Gastrocnemius medialis (tissue), 4 donors: ENCODE measurements around the gene ZBTB20. TPM values are rescaled to one million over a fixed set of nuclear protein-coding genes. Genes with fewer than 3 reads are reported as not detected.

ENCODE experiments used
- ATAC-seq, 2 donors: fragments of 150-250 bp; one replicate each; pipeline ENCODE4 v1.9.1; 2016
- DNase-seq, 2 donors: peaks; one replicate each; pipeline ENCODE4 v3.0.0-alpha.2; 2019
- H3K27ac ChIP-seq, 4 donors: fragments of 200-600 bp; sonication (generic); 1 replicate in 1 of 4; 2 replicates in 3 of 4; pipeline ENCODE4 v1.5.1; 2016 to 2018; ENCODE audit warnings: mild to moderate bottlenecking in 2 of 4, moderate library complexity in 1 of 4
- H3K27me3 ChIP-seq, 3 donors: fragments of 200-600 bp; sonication (generic) in 2 of 3; 1 replicate in 1 of 3; 2 replicates in 2 of 3; pipeline versions ENCODE4 v1.5.1 to v1.6.0; 2016 to 2019; ENCODE audit warnings: mild to moderate bottlenecking in 1 of 3, moderate library complexity in 1 of 3
- H3K36me3 ChIP-seq, 2 donors: fragments of 200-600 bp; sonication (generic) in 1 of 2; one replicate each; pipeline ENCODE4 v1.5.1; 2017 to 2018
- H3K4me1 ChIP-seq, 2 donors: fragments of 200-600 bp; sonication (generic) in 1 of 2; one replicate each; pipeline ENCODE4 v1.5.1; 2016 to 2017; ENCODE audit warnings: mild to moderate bottlenecking in 2 of 2
- H3K4me3 ChIP-seq, 4 donors: fragments of 200-600 bp; sonication (generic) in 3 of 4; 1 replicate in 1 of 4; 2 replicates in 3 of 4; pipeline ENCODE4 v1.5.1; 2016 to 2019; ENCODE audit warnings: mild to moderate bottlenecking in 2 of 4
- H3K9me3 ChIP-seq, 3 donors: fragments of 200-600 bp; sonication (generic) in 2 of 3; 1 replicate in 1 of 3; 2 replicates in 2 of 3; pipeline ENCODE4 v1.5.1; 2016 to 2019
- POLR2A ChIP-seq, 2 donors: fragments of 450-650 bp; IDR thresholded peaks; one replicate each; pipeline ENCODE4 v1.6.1; 2017; ENCODE audit warnings: antibody characterized with exemption in 2 of 2, mild to moderate bottlenecking in 2 of 2, moderate library complexity in 2 of 2
- in situ Hi-C, 4 donors: fragments of 200-750 bp; cut with MboI; loops; one replicate each; pipeline versions ENCODE4 v1.15.0 to v1.8.0; 2017; ENCODE audit warnings: low sequenced_read_pairs in 4 of 4
- intact Hi-C: fragments of 100-400 bp; cut with DNase I; formaldehyde crosslinking; loops from one replicate; pipeline ENCODE4 v1.15.1; 2023; ENCODE audit warnings: low total_unique reads
- total RNA-seq, 4 donors: library from RNA; depleted of rRNA; stranded (reverse); fragments of >200 nt; gene quantifications; one replicate each; pipeline versions ENCODE4 v1.1.0 to v1.2.3, GENCODE V29; 2016
- TF ChIP-seq, protein P1 (sequence below), 5 experiments: fragments of 450-650 bp in 3 of 5; fragments of 200-600 bp in 2 of 5; sonication (generic) in 2 of 5; IDR thresholded peaks in 4 of 5; conservative IDR thresholded peaks in 1 of 5; 1 replicate in 4 of 5; 2 replicates in 1 of 5; pipeline ENCODE4 v1.5.1; 2016 to 2019; ENCODE audit warnings: antibody characterized with exemption in 5 of 5, mild to moderate bottlenecking in 3 of 5, moderate library complexity in 3 of 5

ZBTB20 gene
- total RNA-seq, 4 donors from 2014 or later: 47.6 to 86.5 (median 69.0) TPM

DNA sequence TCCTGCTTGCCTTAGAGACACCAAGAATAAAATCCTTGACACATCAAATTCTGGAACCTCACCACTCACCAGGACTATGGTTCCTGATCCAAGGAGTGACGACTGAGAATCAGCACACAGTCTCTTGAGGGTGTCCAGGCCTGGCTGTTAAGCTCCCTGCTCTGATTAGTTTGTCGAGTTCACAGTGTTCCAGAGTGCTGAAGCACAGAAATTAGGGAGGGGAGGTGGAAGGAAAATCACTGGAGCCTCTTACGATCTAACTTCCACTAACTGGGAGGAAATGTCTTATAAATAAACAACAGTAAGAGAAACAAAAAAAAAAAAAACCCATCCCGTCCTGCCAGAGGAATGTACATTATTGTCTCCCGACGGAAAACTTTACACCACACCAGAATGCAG lies 523.0 kb downstream of the ZBTB20 start:
- H3K27me3 ChIP-seq: no peaks in the 10 kb centered on the region
- no peaks in the 10 kb centered on the region for H3K36me3 ChIP-seq
- H3K4me3 ChIP-seq: peak overlapping the region; percentile 60 to 67 (median 64)
- intact Hi-C loops (loop anchor here (5.0 to 10.0 kb wide), 4 partner anchors 117 to 271 kb away; no protein-coding TSS in a partner anchor), in situ Hi-C loops (loop anchor here in 2 of 4 donors (10.0 to 25.0 kb wide), 2 partner anchors 212 to 239 kb away; no protein-coding TSS in a partner anchor)
- TF ChIP-seq POLR2A (IDR thresholded peaks at IDR 0.05): peak; percentile 29 to 50
- TF ChIP-seq, protein P1, sequence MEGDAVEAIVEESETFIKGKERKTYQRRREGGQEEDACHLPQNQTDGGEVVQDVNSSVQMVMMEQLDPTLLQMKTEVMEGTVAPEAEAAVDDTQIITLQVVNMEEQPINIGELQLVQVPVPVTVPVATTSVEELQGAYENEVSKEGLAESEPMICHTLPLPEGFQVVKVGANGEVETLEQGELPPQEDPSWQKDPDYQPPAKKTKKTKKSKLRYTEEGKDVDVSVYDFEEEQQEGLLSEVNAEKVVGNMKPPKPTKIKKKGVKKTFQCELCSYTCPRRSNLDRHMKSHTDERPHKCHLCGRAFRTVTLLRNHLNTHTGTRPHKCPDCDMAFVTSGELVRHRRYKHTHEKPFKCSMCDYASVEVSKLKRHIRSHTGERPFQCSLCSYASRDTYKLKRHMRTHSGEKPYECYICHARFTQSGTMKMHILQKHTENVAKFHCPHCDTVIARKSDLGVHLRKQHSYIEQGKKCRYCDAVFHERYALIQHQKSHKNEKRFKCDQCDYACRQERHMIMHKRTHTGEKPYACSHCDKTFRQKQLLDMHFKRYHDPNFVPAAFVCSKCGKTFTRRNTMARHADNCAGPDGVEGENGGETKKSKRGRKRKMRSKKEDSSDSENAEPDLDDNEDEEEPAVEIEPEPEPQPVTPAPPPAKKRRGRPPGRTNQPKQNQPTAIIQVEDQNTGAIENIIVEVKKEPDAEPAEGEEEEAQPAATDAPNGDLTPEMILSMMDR (IDR thresholded peaks at IDR 0.05 in 4 of 5, conservative IDR thresholded peaks at IDR 0.05 in 1 of 5): no peak
- DNase-seq (peak; percentile 78 to 81), ATAC-seq (peak; percentile 76 to 82)
- no peaks in the 10 kb centered on the region for H3K9me3 ChIP-seq
- peaks cover 83 to 87% of the 10 kb centered on the region in 2 donors for H3K4me1 ChIP-seq
- peak overlapping the region; percentile 91 to 98 (median 95) for H3K27ac ChIP-seq

DNA sequence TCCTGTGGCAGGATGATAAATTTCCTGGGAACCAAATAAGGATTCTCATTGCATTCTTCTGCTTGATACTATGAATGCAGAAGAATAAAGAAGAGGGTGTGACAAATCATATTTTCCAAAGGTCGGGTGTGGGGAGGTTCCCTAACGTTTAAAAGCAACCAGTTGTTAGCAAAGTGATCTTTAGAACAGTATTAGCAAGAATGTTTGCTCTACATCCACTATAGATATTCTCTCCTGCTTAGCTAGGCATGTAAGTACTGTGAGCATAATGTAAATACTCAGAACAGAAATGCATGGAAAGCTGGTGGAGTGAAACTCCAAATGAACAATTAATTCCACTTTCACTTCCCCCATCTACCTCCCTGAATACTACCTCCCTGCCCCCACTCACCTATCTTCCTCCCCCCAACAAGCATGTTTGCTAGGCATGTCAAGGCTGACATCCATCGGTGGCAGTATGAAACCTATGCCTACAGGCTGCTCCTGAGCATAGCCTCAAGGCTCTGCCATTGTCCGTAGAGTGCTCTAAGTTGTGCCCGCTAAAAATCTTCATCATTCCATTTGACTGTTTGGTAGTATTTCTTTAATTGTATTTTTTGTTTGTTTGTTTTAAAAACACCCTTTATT lies 523.6 kb downstream of the ZBTB20 start:
- no peaks in the 10 kb centered on the region for H3K36me3 ChIP-seq
- no peak for TF ChIP-seq POLR2A (IDR thresholded peaks at IDR 0.05)
- TF ChIP-seq, protein P1 (IDR thresholded peaks at IDR 0.05 in 4 of 5, conservative IDR thresholded peaks at IDR 0.05 in 1 of 5): no peak
- H3K4me3 ChIP-seq: peak overlapping the region; percentile 60 to 67 (median 64)
- DNase-seq: peak; percentile 24 to 39
- H3K27ac ChIP-seq: peak overlapping the region; percentile 91 to 98 (median 95)
- ATAC-seq: peak; percentile 27 to 29
- H3K4me1 ChIP-seq: peaks cover 83 to 87% of the 10 kb centered on the region in 2 donors
- no peaks in the 10 kb centered on the region for H3K9me3 ChIP-seq
- in situ Hi-C loops (loop anchor here in 2 of 4 donors (10.0 to 25.0 kb wide), 2 partner anchors 211 to 239 kb away; no protein-coding TSS in a partner anchor), intact Hi-C loops (loop anchor here (5.0 to 10.0 kb wide), 4 partner anchors 116 to 271 kb away; no protein-coding TSS in a partner anchor)
- H3K27me3 ChIP-seq: no peaks in the 10 kb centered on the region

DNA sequence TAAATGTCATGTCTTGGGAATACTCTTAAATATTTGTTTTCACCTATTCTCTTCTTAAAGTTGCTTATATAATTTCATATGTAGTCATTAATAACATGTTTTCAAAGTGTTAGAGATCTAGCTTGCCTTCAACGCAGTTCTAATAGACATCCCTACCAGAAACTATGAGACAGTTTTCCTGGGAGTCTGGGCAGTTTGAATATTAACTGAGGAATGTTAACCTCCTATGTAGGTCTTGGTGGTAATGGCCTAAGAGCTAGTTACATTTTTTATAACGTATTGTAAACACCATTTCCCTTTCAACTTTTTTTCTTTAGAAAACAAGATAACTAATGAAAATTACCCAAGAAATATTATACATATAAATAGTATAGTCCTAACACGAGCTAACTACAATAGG lies 525.1 kb downstream of the ZBTB20 start:
- in situ Hi-C loops (loop anchor here in 2 of 4 donors (10.0 to 25.0 kb wide), 2 partner anchors 210 to 237 kb away; no protein-coding TSS in a partner anchor), intact Hi-C loops (loop anchor here (5.0 to 10.0 kb wide), 4 partner anchors 115 to 273 kb away; no protein-coding TSS in a partner anchor)
- Histone ChIP-seq H3K36me3 (no peaks in the 10 kb centered on the region), H3K27ac (peak overlapping the region; percentile 91 to 98 (median 95)), H3K9me3 (no peaks in the 10 kb centered on the region), H3K27me3 (no peaks in the 10 kb centered on the region), H3K4me1 (peaks cover 83 to 86% of the 10 kb centered on the region in 2 donors), H3K4me3 (peak overlapping the region; percentile 60 to 67 (median 64))
- TF ChIP-seq POLR2A (IDR thresholded peaks at IDR 0.05): no peak
- TF ChIP-seq, protein P1 (IDR thresholded peaks at IDR 0.05 in 4 of 5, conservative IDR thresholded peaks at IDR 0.05 in 1 of 5): no peak
- DNase-seq (no peak), ATAC-seq (no peak)

DNA sequence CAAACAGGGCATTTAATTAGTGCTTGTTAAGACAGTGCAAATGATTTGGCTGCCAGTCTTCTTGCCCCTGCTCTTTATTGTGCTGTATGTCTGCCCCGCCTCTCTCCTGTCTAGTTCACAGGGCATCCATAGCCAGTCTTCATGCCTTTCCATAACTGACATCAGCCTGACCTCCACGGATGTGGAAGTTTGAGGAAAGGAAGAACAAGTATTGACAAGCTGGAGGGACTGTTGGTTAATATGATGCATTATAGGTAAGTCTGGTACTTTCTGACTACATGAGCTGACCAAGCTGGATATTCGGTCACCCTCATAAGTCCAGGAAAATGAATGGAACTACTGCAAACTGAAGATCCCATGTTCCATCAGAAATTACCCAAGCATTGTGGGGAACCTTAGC lies 527.3 kb downstream of the ZBTB20 start:
- H3K9me3 ChIP-seq: no peaks in the 10 kb centered on the region
- DNase-seq (no peak), ATAC-seq (no peak)
- no peaks in the 10 kb centered on the region for H3K27me3 ChIP-seq
- no peak overlapping the region for H3K4me3 ChIP-seq
- intact Hi-C loops: loop anchor here (5.0 to 10.0 kb wide), 4 partner anchors 112 to 275 kb away; no protein-coding TSS in a partner anchor
- in situ Hi-C loops: loop anchor here in 2 of 4 donors (10.0 to 25.0 kb wide), 2 partner anchors 207 to 235 kb away; no protein-coding TSS in a partner anchor
- H3K36me3 ChIP-seq: no peaks in the 10 kb centered on the region
- TF ChIP-seq, protein P1 (IDR thresholded peaks at IDR 0.05 in 4 of 5, conservative IDR thresholded peaks at IDR 0.05 in 1 of 5): no peak
- no peak for TF ChIP-seq POLR2A (IDR thresholded peaks at IDR 0.05)
- no peak overlapping the region for H3K27ac ChIP-seq
- H3K4me1 ChIP-seq: peaks cover 77 to 86% of the 10 kb centered on the region in 2 donors
